ENCODE results near the gene BRD1. TPM values are rescaled to one million over a fixed set of nuclear protein-coding genes. Genes with fewer than 3 reads are reported as not detected.

The BRD1 gene
- total RNA-seq, 1 donor from 2014 or later = 27.7 TPM

DNA sequence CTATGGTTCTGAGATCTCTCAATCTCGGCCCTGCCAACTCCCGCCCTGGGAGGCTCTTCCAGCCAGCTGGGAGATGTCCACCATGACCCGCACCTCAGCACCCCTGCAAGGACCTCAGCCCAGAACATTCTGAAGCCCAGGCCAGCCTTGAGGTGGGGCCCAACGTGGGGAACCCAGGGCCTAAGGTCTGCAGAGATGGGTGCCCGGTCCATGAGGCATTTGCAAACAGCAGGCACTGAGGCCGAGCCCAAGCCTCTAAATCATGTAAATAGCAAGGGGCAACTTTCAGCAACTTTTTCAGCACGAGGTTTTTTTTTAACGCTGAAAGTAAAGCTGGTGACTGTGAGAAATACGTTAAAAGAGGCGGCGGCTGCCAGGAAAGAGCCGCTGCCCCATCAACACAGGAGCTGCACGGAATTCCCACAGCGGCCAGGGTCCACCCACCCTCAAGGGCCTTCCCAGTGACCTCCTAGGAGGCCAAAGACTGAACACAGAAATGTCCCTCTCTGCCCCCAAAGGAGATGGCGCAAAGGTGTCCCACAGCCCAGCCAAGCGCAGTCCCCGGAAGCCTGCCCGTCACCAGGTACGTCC is 46.9 kb downstream of the BRD1 start:
- Mint-ChIP-seq H3K27me3 (ENCODE audit: low read depth) (no peaks in the 10 kb centered on the region), H3K27ac (ENCODE audit: unreplicated experiment) (no peak overlapping the region), H3K36me3 (ENCODE audit: low read depth) (peaks cover 8% of the 10 kb centered on the region), H3K4me3 (ENCODE audit: unreplicated experiment) (no peak overlapping the region), H3K9me3 (ENCODE audit: low read depth) (no peaks in the 10 kb centered on the region), H3K4me1 (ENCODE audit: low read depth) (peaks cover 9% of the 10 kb centered on the region)
- TF ChIP-seq, protein P1, sequence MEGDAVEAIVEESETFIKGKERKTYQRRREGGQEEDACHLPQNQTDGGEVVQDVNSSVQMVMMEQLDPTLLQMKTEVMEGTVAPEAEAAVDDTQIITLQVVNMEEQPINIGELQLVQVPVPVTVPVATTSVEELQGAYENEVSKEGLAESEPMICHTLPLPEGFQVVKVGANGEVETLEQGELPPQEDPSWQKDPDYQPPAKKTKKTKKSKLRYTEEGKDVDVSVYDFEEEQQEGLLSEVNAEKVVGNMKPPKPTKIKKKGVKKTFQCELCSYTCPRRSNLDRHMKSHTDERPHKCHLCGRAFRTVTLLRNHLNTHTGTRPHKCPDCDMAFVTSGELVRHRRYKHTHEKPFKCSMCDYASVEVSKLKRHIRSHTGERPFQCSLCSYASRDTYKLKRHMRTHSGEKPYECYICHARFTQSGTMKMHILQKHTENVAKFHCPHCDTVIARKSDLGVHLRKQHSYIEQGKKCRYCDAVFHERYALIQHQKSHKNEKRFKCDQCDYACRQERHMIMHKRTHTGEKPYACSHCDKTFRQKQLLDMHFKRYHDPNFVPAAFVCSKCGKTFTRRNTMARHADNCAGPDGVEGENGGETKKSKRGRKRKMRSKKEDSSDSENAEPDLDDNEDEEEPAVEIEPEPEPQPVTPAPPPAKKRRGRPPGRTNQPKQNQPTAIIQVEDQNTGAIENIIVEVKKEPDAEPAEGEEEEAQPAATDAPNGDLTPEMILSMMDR (IDR thresholded peaks at IDR 0.05) = no peak
- DNase-seq (ENCODE audit: low spot score) = peak; percentile 76

DNA sequence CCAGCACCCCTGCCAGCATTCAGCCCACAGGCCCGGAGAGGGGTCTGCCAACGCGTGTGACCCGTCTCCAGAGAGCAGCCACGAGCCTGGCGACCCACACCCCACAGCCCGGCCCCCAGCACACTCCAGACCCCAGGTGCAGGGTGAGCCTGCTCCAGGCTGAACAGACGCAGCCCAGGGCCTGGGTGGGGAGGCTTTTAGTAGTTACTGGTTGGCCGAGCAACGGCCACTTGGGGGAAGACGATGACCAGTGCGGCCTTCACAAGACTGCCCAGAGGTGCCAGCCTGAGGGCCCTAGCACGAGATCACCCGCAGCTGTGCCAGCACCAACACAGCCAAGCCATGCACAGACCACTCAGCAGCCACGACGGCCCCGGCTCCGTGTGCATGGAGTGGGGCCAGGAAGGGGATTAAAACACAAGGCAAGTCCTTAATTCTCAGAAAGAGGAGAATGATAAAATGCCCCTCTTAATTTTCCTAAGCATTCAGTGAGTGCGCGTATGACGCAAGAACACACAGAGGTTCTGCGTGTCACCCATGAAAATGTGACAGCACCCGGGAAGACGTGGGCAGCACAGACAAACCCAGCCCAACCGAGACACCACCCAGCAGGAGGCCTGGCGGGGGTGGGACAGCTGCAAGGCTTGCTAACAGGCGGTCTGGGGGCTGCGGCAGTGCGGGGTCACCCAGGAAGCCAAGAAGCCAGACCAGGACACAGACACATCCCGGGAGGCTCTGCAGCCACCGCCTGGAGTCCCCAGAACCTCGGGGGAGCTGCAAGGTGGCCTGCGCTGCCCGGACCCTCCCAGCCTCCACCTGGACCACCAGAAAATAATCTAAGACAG is 47.6 kb downstream of the BRD1 start:
- TF ChIP-seq, protein P1 (IDR thresholded peaks at IDR 0.05) = no peak
- Mint-ChIP-seq H3K4me3 (ENCODE audit: unreplicated experiment) (no peak overlapping the region), H3K27me3 (ENCODE audit: low read depth) (no peaks in the 10 kb centered on the region), H3K27ac (ENCODE audit: unreplicated experiment) (no peak overlapping the region), H3K9me3 (ENCODE audit: low read depth) (no peaks in the 10 kb centered on the region), H3K4me1 (ENCODE audit: low read depth) (peaks cover 9% of the 10 kb centered on the region), H3K36me3 (ENCODE audit: low read depth) (peaks cover 8% of the 10 kb centered on the region)
- peak; percentile 90 for DNase-seq (ENCODE audit: low spot score)

DNA sequence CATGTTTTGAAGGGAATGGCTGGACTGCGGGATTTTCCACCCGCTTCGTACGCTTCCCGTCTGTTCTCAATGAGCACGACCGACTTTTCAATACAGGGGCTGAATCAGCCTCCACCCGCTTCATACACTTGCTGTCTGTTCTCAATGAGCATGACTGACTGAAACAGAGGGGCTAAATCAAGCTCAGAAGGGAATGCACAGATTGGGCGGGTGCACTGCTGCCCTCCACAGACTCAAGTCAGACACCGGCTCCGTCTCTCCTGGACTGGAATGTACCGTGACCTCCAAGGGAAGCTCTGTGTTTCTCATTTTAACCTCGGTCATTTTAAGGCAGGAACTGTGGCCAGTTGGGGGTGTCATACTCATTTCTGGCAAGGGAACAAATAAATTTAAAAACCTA is 48.5 kb downstream of the BRD1 start:
- Mint-ChIP-seq H3K27me3 (ENCODE audit: low read depth) (no peaks in the 10 kb centered on the region), H3K4me3 (ENCODE audit: unreplicated experiment) (no peak overlapping the region), H3K4me1 (ENCODE audit: low read depth) (peaks cover 9% of the 10 kb centered on the region), H3K36me3 (ENCODE audit: low read depth) (peaks cover 12% of the 10 kb centered on the region), H3K27ac (ENCODE audit: unreplicated experiment) (no peak overlapping the region), H3K9me3 (ENCODE audit: low read depth) (no peaks in the 10 kb centered on the region)
- TF ChIP-seq, protein P1 (IDR thresholded peaks at IDR 0.05) = no peak
- peak; percentile 28 for DNase-seq (ENCODE audit: low spot score)

DNA sequence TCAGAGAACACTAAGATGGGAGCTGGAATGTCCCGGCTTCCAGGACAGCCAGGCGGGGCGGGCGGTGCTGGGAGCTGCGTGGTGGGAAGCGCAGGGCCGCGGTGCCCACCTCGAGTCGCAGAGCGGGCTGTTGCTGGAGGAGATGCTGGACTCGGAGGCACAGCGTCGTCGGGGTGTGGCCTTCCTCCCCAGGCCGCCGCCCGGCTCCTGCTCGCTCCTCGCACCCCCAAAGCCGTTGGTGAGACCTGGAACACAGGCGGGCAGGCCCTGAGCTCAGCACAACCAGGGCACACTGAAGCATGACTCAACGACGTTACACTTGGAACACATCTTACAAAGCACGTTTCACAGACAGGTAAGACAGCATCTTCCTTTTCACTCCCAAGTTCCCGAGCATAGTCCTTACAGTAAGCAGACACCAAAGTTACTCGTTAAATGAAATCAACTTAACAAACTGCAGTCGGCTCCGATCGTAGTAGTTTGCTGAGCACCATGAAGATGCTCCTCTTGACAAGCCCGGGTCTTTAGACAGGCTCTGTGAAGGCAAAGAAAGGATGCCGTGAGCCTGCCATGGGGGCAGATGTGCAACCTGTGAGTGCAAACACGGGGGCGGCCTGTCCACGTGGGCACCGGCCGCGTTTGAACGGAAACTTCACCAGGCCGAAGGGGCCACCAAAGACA is 50.0 kb downstream of the BRD1 start:
- TF ChIP-seq, protein P1 (IDR thresholded peaks at IDR 0.05) = no peak
- Mint-ChIP-seq H3K9me3 (ENCODE audit: low read depth) (no peaks in the 10 kb centered on the region), H3K4me1 (ENCODE audit: low read depth) (peaks cover 9% of the 10 kb centered on the region), H3K4me3 (ENCODE audit: unreplicated experiment) (no peak overlapping the region), H3K36me3 (ENCODE audit: low read depth) (peaks cover 15% of the 10 kb centered on the region), H3K27me3 (ENCODE audit: low read depth) (no peaks in the 10 kb centered on the region), H3K27ac (ENCODE audit: unreplicated experiment) (no peak overlapping the region)
- DNase-seq (ENCODE audit: low spot score) = peak; percentile 71

DNA sequence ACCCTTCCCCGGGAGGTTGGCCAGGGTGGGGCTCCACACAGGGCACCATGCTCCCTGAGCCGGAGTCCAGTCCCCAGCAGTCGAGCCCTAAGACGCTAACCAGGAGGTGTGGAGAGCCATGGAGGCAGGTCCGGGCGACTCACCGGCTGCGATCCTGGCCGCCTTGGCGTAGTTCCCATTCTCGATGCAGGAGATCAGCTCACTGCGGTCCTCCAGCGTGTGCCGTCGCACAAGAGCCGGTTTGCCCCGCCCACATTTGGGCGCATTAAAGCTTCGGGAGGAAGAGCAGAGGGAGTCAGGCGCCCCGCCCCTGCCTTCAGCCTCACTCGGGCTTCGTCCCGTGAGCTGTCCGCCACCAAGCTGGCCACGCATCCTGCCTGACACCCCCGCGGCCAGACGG is 50.8 kb downstream of the BRD1 start:
- Mint-ChIP-seq H3K4me1 (ENCODE audit: low read depth) (peaks cover 9% of the 10 kb centered on the region), H3K4me3 (ENCODE audit: unreplicated experiment) (no peak overlapping the region), H3K27me3 (ENCODE audit: low read depth) (no peaks in the 10 kb centered on the region), H3K27ac (ENCODE audit: unreplicated experiment) (no peak overlapping the region), H3K9me3 (ENCODE audit: low read depth) (no peaks in the 10 kb centered on the region), H3K36me3 (ENCODE audit: low read depth) (peaks cover 15% of the 10 kb centered on the region)
- DNase-seq (ENCODE audit: low spot score) = peak; percentile 83
- TF ChIP-seq, protein P1 (IDR thresholded peaks at IDR 0.05) = no peak

All from chondrocyte (in vitro differentiated cells).